22Rv1 (cell line): ENCODE measurements around the gene CASK.

Experiments
- H3K27ac ChIP-seq: fragments of 450-650 bp; 2 replicates; pipeline ENCODE4 v1.5.1; 2017
- ZFX ChIP-seq: fragments of 450-650 bp; IDR thresholded peaks from 2 replicates; pipeline ENCODE4 v1.6.1; 2017; ENCODE audit warnings: antibody characterized with exemption, borderline replicate concordance
- TF ChIP-seq, protein P1 (sequence below): fragments of 450-650 bp; IDR thresholded peaks from 2 replicates; pipeline ENCODE4 v1.5.1; 2017; ENCODE audit warnings: mild to moderate bottlenecking

Gene CASK

DNA sequence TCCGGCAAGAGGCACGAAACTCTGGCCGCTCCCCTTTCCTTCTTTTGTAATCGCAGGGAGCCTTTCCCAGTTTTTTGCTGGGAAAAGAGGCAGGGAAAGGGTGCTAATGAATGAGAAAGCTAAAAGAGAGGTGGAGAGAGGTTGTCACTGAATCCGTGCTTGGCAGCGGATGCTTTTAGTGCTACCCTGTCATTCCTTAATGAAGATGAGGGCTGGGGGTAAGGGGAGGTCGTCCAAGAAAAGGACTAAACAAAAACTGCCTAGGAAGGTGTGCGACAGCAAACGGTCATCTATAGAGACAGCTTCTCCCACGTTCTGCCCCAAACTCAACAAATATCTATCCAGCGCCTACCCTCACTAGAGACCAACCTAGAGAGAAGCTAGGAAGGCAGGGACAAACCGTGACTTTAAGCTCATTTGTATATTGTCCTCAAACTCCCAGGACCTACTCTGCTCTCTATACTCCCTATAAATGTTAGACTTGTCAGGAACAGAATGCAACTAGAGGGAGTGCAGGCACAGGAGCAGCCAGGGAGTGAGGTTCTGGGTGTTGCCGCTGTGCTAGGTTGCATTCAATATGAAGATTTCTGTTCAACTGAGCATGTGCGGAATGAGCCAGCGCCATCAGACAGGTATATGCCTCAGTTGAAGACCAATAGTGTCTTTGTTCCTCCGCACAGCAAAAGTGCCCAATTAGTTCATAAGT lies 777 bp upstream of the CASK start:
- H3K27ac ChIP-seq = peak overlapping the region; percentile 68

DNA sequence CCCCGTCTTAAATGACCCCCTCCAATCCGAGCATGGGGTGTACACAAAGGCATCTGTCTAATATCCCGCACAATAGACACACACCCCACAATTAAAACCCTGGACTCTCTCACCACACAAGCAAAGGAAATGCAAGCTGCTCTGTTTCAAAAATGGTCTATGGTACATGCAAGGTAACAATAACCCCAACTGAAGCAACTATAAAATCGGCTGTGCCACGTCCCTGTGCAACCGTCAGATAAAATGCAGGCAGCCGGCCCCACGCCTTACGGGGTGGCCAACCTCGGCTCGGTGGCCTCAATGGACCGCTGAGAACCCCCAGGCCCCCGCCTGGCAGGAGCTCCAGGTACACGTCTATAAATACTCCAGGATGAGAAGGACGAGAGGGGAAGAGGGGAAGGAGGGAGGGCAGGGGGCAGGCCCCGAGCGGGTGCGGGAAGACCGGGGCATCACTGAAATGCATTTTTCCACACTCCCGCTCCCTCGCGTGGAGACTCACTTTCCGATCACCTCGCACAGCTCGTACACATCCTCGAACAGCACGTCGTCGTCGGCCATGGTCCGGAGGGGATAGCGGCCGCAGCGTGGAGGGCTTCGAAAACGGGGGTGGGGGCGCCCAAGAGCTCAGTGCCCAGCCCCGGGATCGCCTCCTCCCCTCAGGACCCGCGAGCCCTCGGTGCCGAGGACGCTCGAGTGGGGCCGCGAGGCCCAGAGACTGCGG lies 763 bp downstream of the CASK start:
- peak overlapping the region; percentile 68 for H3K27ac ChIP-seq
- no peak for TF ChIP-seq ZFX
- TF ChIP-seq, protein P1, sequence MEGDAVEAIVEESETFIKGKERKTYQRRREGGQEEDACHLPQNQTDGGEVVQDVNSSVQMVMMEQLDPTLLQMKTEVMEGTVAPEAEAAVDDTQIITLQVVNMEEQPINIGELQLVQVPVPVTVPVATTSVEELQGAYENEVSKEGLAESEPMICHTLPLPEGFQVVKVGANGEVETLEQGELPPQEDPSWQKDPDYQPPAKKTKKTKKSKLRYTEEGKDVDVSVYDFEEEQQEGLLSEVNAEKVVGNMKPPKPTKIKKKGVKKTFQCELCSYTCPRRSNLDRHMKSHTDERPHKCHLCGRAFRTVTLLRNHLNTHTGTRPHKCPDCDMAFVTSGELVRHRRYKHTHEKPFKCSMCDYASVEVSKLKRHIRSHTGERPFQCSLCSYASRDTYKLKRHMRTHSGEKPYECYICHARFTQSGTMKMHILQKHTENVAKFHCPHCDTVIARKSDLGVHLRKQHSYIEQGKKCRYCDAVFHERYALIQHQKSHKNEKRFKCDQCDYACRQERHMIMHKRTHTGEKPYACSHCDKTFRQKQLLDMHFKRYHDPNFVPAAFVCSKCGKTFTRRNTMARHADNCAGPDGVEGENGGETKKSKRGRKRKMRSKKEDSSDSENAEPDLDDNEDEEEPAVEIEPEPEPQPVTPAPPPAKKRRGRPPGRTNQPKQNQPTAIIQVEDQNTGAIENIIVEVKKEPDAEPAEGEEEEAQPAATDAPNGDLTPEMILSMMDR = 0 out of 2 replicates have a peak, but pooled peaks have one; percentile 17

More for the DNA sequence above, 777 bp upstream of the CASK start:
- no peak for TF ChIP-seq ZFX
- TF ChIP-seq, protein P1 = no peak

DNA sequence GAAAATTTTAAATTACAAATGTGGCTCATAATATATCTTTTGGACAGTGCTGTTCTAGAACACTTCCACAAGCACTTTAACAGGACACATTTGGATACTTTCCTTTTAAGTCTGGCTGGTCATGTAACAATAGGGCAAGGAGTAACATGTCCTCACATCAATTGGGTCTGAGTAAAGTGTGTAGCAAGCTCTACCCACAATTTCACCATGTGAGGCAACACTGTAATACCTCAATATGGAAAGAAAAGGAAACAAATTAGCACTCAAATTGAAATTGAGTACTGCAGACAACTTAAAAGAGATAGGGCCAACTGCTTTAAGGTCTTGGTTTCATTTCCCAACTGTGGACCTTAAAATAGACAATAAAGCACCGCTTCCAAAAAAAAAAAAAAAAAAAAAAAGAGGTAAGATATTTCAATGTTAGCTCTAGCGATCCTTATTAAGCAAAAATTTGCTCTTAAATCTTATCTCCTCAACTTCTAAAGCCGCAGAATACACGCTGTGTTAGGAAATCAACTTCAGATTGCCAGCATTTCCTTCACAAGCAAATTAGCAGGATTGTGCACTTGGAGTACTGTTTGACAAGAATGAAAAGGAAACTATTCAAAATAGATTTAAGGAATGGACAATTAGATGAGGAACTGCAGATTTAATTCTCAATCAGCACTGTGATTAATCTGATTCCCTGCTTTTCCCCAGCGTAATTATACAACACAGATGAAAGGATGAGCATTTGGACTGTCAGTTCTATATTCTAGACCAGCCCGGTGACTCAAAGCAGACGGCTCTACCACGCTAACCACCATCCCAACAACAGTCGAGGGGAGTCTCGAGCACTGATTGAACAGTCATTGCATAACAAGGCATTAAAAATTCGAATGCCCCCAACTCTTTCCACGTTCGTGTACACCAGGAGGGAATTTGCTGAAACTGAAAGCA lies 1.6 kb downstream of the CASK start:
- TF ChIP-seq ZFX = no peak
- TF ChIP-seq, protein P1 = no peak
- H3K27ac ChIP-seq = no peak overlapping the region

DNA sequence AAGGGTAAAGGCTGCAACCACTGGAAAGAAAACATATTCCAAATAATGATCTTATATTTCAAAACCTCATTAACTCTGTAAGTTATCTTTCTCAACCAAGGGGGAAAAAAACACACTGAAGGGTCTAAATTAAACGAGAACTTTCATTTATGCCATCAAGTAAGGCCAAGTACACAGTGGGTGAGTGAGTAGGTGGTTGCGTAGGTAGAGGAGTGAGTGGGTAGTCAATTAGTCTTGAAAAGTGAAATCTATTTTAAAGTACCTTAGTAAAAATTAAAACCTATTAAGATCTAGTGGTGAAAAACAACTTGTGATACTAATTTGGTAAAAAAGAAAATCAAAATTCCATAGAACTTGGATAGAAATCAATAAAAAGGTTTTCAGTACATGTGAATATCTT lies 3.5 kb downstream of the CASK start:
- TF ChIP-seq ZFX = no peak
- H3K27ac ChIP-seq = no peak overlapping the region

DNA sequence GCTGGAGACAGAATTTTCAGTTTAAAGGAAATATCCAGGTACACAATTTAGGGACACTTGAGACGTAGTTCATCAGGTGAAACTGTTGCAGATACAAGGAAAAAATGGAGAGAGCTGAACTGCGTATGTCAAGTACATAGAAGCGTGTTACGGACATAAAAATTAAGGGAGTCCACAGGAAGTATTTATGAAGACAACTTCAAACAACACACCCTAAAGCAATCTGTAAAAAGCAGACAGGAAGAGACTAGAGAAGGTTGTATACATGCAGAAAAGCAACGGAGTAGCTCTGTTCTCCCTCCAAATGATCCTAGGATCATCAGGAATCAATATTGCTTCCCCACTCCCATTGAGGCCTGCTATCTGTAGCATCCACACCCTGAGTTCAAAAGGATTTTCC lies 5.8 kb downstream of the CASK start:
- H3K27ac ChIP-seq = no peak overlapping the region
- TF ChIP-seq ZFX = no peak
- TF ChIP-seq, protein P1 = no peak

DNA sequence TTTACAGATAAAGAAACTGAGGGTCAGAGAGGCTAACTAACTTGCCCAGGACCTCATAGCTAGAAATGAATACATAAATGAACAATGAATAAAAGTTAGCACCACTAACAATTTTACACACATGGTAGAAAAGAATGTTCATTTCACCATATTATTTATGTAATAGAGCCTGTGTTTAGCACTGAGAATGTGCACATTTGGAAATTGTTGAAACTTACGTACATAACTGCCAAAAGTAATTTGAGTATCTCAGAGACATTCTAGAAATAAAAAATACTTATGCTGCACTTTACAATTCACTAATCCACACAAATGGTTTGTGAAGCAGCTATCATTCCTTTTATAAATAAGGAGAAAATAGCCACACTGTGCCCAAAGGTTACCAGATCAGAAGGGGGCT lies 9.9 kb downstream of the CASK start:
- H3K27ac ChIP-seq = no peak overlapping the region
- TF ChIP-seq, protein P1 = no peak
- no peak for TF ChIP-seq ZFX

DNA sequence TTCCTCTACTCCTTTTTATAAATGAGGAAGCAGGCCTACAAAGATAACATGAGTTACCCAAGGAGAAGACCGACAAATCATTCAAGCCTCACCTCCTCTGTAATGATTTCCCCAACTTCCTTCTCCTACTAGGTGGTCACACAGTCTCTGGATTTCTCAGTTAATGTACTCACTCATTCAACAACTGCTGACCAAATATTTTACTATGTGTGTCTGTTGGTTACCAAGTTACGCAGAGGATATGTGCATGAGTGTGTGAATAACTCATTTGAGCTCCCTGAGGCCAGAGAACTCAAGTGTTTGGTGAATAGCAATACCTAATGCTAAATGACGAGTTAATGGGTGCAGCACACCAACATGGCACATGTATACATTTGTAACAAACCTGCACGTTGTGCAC lies 10.4 kb downstream of the CASK start:
- H3K27ac ChIP-seq = no peak overlapping the region
- TF ChIP-seq, protein P1 = no peak
- TF ChIP-seq ZFX = no peak
